Spleen (tissue), 11 donors: Measurements from ENCODE around the gene GINS2. TPM values are rescaled to one million over a fixed set of nuclear protein-coding genes. Genes with fewer than 3 reads are reported as not detected.
A peak's percentile ranks its signal among the peaks of the same experiment; 100 is the strongest.

Experiments used
- DNase-seq: peaks from one replicate; pipeline ENCODE4 v3.0.0-alpha.2; 2020
- H3K27ac ChIP-seq, 8 donors: fragments of 200-600 bp; sonication (generic) in 7 of 8; 1 replicate in 4 of 8; 2 replicates in 4 of 8; pipeline versions ENCODE4 v1.5.0 to v1.8.0; 2016 to 2021; ENCODE audit warnings: inconsistent platforms in 4 of 8, mild to moderate bottlenecking in 4 of 8, moderate library complexity in 1 of 8
- H3K27me3 ChIP-seq, 7 donors: fragments of 200-600 bp; sonication (generic) in 6 of 7; replicated peaks in 1 of 7; 1 replicate in 4 of 7; 2 replicates in 3 of 7; pipeline versions ENCODE4 v1.5.0 to v1.8.0; 2016 to 2021; ENCODE audit warnings: inconsistent platforms in 3 of 7, mild to moderate bottlenecking in 1 of 7
- H3K36me3 ChIP-seq, 6 donors: fragments of 200-600 bp; sonication (generic) in 5 of 6; 1 replicate in 4 of 6; 2 replicates in 2 of 6; pipeline versions ENCODE4 v1.5.0 to v1.8.0; 2016 to 2021; ENCODE audit warnings: inconsistent platforms in 2 of 6
- H3K4me1 ChIP-seq, 6 donors: fragments of 200-600 bp; sonication (generic) in 5 of 6; 1 replicate in 3 of 6; 2 replicates in 3 of 6; pipeline versions ENCODE4 v1.5.0 to v1.8.0; 2016 to 2021; ENCODE audit warnings: inconsistent platforms in 3 of 6
- H3K4me3 ChIP-seq, 8 donors: fragments of 200-600 bp; sonication (generic) in 7 of 8; 1 replicate in 4 of 8; 2 replicates in 4 of 8; pipeline versions ENCODE4 v1.5.0 to v1.8.0; 2016 to 2021; ENCODE audit warnings: inconsistent platforms in 4 of 8, mild to moderate bottlenecking in 4 of 8, moderate library complexity in 2 of 8
- H3K9me3 ChIP-seq, 8 donors: fragments of 200-600 bp; sonication (generic) in 7 of 8; 1 replicate in 4 of 8; 2 replicates in 4 of 8; pipeline versions ENCODE4 v1.5.0 to v1.8.0; 2016 to 2021; ENCODE audit warnings: inconsistent platforms in 4 of 8
- CTCF ChIP-seq, 11 experiments: fragments of 200-600 bp in 7 of 11; fragments of 450-650 bp in 4 of 11; sonication (generic) in 4 of 11; IDR thresholded peaks in 8 of 11; conservative IDR thresholded peaks in 3 of 11; 1 replicate in 7 of 11; 2 replicates in 4 of 11; pipeline versions ENCODE4 v1.4.0 to v1.8.0; 2016 to 2021; ENCODE audit warnings: antibody characterized with exemption in 11 of 11, inconsistent platforms in 4 of 11, mild to moderate bottlenecking in 1 of 11
- POLR2A ChIP-seq, 3 donors: fragments of 450-650 bp; IDR thresholded peaks; one replicate each; pipeline ENCODE4 v1.5.1; 2017; ENCODE audit warnings: antibody characterized with exemption in 3 of 3, mild to moderate bottlenecking in 1 of 3
- POLR2AphosphoS5 ChIP-seq, 3 donors: sonication (generic); formaldehyde crosslinking; IDR thresholded peaks; one replicate each; pipeline ENCODE4 v1.5.1; 2017; ENCODE audit warnings: antibody characterized with exemption in 3 of 3
- WGBS, 5 donors: extraction: QIAGEN DNeasy Blood & Tissue Kit in 3 of 5; methylation state at CpG; one replicate each; pipeline versions ENCODE4 v1.1.5 to v1.1.7; 2013 to 2018; 5-methylcytosine and 5-hydroxymethylcytosine counted together
- intact Hi-C: fragments of 100-400 bp; cut with DNase I; formaldehyde crosslinking; loops from one replicate; pipeline ENCODE4 v1.15.0; 2023; ENCODE audit warnings: low total_unique reads
- polyA plus RNA-seq, 3 donors: library from polyadenylated mRNA; stranded (reverse); fragments of 200-250 nt; gene quantifications; one replicate each; pipeline ENCODE4 v1.2.1, GENCODE V29; 2013
- total RNA-seq, 7 donors: library from RNA; depleted of rRNA in 3 of 7; stranded (reverse); fragments of >200 nt in 3 of 7; fragmentation: NEBNext Ultra II Directional in 4 of 7; extraction: Animal tissue kit (Norgen Biotek cat#: 25700) in 4 of 7; gene quantifications; one replicate each; pipeline versions ENCODE4 v1.1.0 to v1.2.1, GENCODE V29; 2016 to 2021
- donor health status: healthy with polysubstance abuse.
- donor health status: DM: no; HTN: no; CAD: no; lungs with moderate emphysema.
- donor health status: DM: no; HTN: no; CAD: no.
- donor health status: Bipolar disorder and iron deficiency.
- donor health status: healthy.
- donor health status: DM: no; HTN: no; CAD: no.
- donor health status: DM: yes; HTN: yes; CAD: no.

GINS2 gene
- total and polyA plus RNA-seq, 10 donors, result 1.0 to 7.0 (median 2.3) TPM

GRCh38 chr16:85667841-85668413 lies 20.8 kb downstream of the GINS2 start:
- no peak overlapping the region for H3K4me3 ChIP-seq
- DNase-seq, result peak; percentile 61
- H3K9me3 ChIP-seq, result no peaks in the 10 kb centered on the region
- TF ChIP-seq CTCF (IDR thresholded peaks at IDR 0.05 in 8 of 11, conservative IDR thresholded peaks at IDR 0.05 in 3 of 11), result no peak
- peak in 1 of 3 donors; percentile 35 for TF ChIP-seq POLR2AphosphoS5 (IDR thresholded peaks at IDR 0.05)
- no peaks in the 10 kb centered on the region for H3K27me3 ChIP-seq
- peaks cover 0 to 2% (median 0%) of the 10 kb centered on the region in 6 donors for H3K4me1 ChIP-seq
- WGBS, 5 donors, result 89 to 95% (median 91%) methylated on average over 13 to 16 of the region's 16 CpGs
- H3K36me3 ChIP-seq, result peaks cover 18 to 100% (median 96%) of the 10 kb centered on the region in 6 donors
- H3K27ac ChIP-seq, result no peak overlapping the region
- intact Hi-C loops, result no loop called here

DNA sequence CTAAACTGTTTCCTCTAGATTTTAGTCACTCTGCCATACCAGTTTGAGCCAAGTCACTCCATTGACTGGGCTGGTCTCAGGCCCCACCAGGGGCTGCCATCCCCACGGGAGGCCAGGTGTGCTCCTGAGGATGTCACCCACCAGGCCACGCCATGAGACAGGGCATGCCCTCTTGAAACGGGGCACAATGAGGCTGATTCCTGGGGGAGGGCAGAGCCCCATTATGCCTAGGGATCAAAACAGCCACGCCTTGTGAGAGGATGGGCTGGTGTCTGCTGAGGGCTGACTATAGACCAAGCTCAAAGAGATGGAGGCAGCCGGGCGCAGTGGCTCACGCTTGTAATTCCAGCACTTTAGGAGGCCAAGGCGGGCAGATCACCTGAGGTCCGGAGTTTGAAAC lies 21.5 kb downstream of the GINS2 start:
- 84 to 94% (median 93%) methylated on average over 9 of the region's 9 CpGs for WGBS, 5 donors
- Histone ChIP-seq H3K9me3 (no peaks in the 10 kb centered on the region), H3K36me3 (peaks cover 15 to 100% (median 96%) of the 10 kb centered on the region in 6 donors), H3K27ac (no peak overlapping the region), H3K4me3 (no peak overlapping the region), H3K27me3 (no peaks in the 10 kb centered on the region), H3K4me1 (no peaks in the 10 kb centered on the region)
- DNase-seq, result peak; percentile 57
- TF ChIP-seq POLR2AphosphoS5 (IDR thresholded peaks at IDR 0.05), result no peak
- no peak for TF ChIP-seq CTCF (IDR thresholded peaks at IDR 0.05 in 8 of 11, conservative IDR thresholded peaks at IDR 0.05 in 3 of 11)
- TF ChIP-seq POLR2A (IDR thresholded peaks at IDR 0.05), result no peak
- intact Hi-C loops, result no loop called here

DNA sequence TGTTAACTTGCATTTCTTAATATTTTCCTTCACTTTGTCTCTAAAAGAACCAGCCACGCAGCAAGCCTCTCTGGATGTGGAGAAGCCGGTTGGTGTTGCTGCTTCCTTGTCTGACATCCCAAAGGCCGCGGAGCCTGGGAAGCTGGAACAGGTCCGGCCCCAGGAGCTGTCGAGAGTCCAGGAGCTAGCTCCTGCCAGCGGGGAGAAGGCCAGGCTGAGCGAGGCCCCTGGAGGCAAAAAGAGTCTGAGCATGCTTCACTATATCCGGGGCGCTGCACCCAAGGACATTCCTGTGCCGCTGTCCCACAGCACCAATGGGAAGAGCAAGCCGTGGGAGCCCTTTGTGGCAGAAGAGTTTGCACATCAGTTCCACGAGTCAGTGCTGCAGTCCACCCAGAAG lies 22.8 kb downstream of the GINS2 start:
- intact Hi-C loops, result no loop called here
- no peaks in the 10 kb centered on the region for H3K27me3 ChIP-seq
- peak; percentile 58 for DNase-seq
- H3K27ac ChIP-seq, result no peak overlapping the region
- WGBS, 5 donors, result 93 to 96% (median 95%) methylated on average over 13 of the region's 13 CpGs
- no peaks in the 10 kb centered on the region for H3K9me3 ChIP-seq
- H3K36me3 ChIP-seq, result peaks cover 15 to 100% (median 98%) of the 10 kb centered on the region in 6 donors
- no peak overlapping the region for H3K4me3 ChIP-seq
- TF ChIP-seq CTCF (IDR thresholded peaks at IDR 0.05 in 8 of 11, conservative IDR thresholded peaks at IDR 0.05 in 3 of 11) (no peak), POLR2A (IDR thresholded peaks at IDR 0.05) (no peak), POLR2AphosphoS5 (IDR thresholded peaks at IDR 0.05) (no peak)
- H3K4me1 ChIP-seq, result peaks cover 0 to 2% (median 0%) of the 10 kb centered on the region in 6 donors

DNA sequence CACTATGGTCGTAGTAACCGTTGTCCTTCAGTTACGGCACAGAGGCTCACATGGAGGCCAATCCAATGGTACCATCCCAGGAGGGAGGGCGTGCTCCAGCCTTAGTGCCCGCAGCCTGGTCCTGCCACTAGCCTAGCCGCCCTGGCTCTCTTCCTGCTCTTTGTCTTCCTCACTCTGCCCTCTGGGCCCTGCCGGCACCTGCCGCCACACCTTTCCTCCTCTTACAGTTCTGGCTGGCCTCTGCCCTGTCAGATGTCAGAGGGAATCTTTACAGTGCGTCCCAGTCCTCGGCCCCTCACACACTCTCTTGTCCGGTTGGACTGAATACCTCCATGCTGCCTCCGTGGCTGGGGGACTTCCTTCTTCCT lies 23.4 kb downstream of the GINS2 start:
- 88 to 93% (median 91%) methylated on average over 12 of the region's 12 CpGs for WGBS, 5 donors
- peaks cover 0 to 4% (median 0%) of the 10 kb centered on the region in 6 donors for H3K4me1 ChIP-seq
- no peak overlapping the region for H3K4me3 ChIP-seq
- peaks cover 15 to 100% (median 95%) of the 10 kb centered on the region in 6 donors for H3K36me3 ChIP-seq
- no peaks in the 10 kb centered on the region for H3K9me3 ChIP-seq
- DNase-seq, result no peak
- peak in 1 of 3 donors; percentile 17 for TF ChIP-seq POLR2AphosphoS5 (IDR thresholded peaks at IDR 0.05)
- no peak for TF ChIP-seq CTCF (IDR thresholded peaks at IDR 0.05 in 8 of 11, conservative IDR thresholded peaks at IDR 0.05 in 3 of 11)
- H3K27ac ChIP-seq, result no peak overlapping the region
- intact Hi-C loops, result no loop called here
- no peaks in the 10 kb centered on the region for H3K27me3 ChIP-seq
